Suppressor macrophage (primary cell): ENCODE measurements around the gene ZYG11B.
"Not testable (repeated sequence)": the region's sequence is repeated elsewhere in the genome, so short reads cannot be mapped to it uniquely, and the experiment has no call there.

ENCODE experiments used
- DNase-seq, 4 experiments: peaks; one replicate each; pipeline ENCODE4 v3.0.0-alpha.2; 2020 to 2022

ZYG11B gene

GRCh38 chr1:52707927-52708655, 18.2 kb upstream of the ZYG11B start:
- DNase-seq, result peak; percentile 61 to 87 (median 82)

DNA sequence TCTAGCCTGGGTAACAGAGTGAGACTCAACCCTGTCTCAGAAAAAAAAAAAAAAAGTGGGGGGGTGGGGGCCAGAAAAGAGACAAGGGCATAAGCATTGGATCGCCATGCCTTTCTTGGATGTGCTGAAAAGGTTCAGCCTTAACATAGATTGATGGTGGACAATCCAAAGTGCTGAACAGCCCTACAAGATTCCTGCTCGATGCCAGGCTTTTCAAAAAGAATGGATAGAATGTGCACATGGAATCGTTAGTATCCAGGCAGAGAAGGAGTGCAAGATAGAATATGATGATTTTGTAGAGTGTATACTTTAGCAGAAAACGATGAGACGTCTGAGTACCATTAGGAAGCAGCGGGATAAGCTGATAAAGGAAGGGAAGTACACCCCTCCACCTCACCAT, 17.2 kb upstream of the ZYG11B start:
- DNase-seq, result no peak

DNA sequence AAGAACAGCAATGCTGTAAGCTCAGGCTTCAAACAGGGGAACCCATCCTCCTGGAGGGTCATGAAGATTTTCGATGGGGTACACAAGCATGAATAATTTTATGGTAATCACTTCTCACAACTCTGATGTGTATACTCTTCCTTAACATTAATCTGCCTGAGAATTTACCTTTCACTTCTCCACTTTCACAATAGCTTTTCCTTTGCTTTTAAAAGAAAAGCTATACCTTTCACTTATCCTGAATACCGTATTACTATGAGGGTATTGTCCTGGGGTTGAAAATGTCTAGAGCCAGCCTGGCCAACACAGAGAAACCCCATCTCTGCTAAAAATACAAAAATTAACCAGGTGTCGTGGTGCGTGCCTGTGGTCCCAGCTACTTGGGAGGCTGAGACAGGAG, 12.7 kb upstream of the ZYG11B start:
- no peak for DNase-seq

- not testable (repeated sequence) for DNase-seq
Measured at GRCh38 chr1:52715296-52715695, 11.0 kb upstream of the ZYG11B start.

DNA sequence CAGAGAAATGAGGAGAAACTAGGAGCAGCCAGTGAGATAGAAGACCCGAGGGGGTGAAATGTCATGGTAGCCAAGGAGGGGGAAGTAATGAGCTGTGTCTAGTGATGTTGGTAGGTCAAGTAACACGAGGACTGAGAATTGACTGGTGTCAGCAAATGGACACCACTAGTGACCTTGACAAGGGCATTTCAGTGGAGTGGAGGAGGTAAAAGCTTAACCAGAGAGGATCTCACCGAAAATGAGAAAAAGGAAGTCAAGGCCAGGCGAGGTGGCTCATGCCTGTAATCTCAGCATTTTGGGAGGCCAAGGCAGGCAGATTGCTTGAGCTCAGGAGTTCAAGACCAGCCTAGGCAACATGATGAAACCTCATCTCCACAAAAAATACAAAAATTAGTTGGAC, 3.0 kb upstream of the ZYG11B start:
- peak in 2 of 4 experiments; percentile 7 to 11 for DNase-seq

GRCh38 chr1:52725903-52726264, 369 bp upstream of the ZYG11B start:
- DNase-seq, result no peak

GRCh38 chr1:52727114-52727586, 897 bp downstream of the ZYG11B start:
- DNase-seq, result peak in 3 of 4 experiments; percentile 28 to 49 (median 33)

DNA sequence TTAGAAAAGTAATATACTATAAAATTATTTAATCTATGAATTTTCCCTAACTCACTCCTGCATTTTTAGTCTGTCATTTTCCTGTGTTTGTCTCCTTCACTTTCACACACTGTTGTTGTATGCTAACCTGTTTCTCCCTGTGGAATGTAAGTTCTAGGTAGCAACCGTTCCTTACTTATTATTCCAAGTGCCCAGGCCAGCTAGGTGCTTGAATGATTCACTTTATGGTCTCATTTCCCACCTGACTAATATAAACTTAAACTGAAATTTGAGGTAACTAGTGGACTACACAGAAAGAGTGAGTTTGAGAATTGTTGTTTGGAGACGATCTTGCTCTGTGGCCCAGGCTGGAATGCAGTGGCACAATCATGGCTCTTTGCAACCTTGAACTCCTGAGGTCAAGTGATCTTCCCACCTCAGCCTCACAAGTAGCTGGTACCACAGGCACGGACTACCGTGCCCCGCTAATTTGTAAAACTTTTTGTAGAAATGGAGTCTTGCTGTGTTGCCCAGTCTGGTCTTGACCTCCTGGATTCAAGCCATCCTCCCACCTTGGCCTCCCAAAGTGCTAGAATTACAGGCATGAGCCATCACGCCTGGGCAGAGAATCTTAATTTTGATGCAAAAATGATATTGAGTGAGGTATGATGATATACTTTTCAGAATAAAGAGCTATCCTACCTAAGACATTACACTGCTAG, 1.9 kb downstream of the ZYG11B start:
- no peak for DNase-seq

DNA sequence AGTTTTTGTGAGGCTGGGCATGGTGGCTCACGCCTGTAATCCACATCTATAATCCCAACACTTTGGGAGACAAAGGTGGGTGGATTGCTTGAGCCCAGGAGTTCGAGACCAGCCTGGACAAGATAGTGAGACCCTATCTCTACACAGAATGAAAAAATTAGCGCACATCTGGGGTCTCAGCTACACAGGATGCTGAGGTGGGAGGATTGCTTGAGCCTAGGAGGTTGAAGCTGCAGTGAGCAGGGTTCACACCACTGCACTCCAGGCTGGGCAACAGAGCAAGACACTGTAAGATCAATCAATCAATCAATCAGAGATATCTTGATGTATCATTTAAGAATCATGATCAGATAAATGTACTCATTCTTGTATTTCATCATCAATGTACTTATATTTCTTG, 7.1 kb downstream of the ZYG11B start:
- DNase-seq, result no peak

- DNase-seq, result not testable (repeated sequence)
Measured at GRCh38 chr1:52735371-52735770, 9.1 kb downstream of the ZYG11B start.

DNA sequence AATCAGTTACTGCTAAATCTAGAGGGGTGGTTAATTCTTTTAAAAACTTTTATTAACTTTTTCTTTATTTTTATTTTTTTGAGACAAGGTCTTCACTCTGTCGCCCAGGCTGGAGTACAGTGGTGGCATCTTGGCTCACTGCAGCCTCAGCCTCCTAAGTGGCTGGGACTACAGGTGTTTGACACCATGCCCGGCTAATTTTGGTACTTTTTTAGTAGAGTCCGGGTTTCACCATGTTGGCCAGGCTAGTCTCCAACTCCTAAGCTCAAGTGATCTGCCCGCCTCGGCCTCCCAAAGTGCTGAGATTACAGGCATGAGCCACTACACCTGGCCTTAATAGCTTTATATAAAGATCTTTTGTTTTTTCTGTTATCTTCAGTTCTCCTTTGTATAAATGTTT, 11.9 kb downstream of the ZYG11B start:
- DNase-seq, result no peak

DNA sequence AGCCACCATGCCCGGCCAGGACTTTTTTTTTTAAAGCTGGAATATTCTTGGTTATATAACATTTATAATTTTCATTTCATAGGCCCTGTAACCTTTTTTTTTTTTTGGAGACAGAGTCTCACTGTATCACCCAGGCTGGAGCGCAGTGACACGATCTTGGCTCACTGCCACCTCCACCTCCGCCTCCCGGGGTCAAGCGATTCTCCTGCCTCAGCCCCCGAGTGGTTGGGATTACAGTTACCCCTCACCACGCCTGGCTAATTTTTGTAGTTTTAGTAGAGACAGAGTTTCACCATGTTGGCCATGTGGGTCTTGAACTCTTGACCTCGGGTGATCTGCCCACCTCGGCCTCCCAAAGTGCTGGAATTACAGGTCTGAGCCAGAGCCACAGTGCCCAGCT, 12.6 kb downstream of the ZYG11B start:
- no peak for DNase-seq

- DNase-seq, result no peak
Measured at GRCh38 chr1:52739699-52740467, 13.6 kb downstream of the ZYG11B start.

GRCh38 chr1:52741259-52741658, 15.0 kb downstream of the ZYG11B start:
- DNase-seq, result no peak

DNA sequence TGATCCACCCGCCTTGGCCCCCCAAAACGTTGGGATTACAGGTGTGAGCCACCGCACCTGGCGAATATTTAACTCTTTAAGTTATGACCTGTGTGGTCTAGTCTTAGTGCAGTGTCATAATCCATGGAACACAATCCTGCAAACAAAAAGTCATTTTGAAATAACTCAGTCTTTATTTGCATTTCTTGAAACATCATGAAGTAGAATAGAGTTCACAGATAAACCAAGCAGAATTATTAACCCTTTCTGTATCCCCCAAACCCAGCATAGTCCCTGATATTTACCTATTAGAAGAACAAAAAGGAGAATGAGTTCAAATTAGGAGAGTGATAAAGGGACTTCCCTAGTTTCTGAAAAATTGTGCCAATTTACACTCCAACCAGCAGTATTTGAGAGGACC, 19.9 kb downstream of the ZYG11B start:
- no peak for DNase-seq

DNA sequence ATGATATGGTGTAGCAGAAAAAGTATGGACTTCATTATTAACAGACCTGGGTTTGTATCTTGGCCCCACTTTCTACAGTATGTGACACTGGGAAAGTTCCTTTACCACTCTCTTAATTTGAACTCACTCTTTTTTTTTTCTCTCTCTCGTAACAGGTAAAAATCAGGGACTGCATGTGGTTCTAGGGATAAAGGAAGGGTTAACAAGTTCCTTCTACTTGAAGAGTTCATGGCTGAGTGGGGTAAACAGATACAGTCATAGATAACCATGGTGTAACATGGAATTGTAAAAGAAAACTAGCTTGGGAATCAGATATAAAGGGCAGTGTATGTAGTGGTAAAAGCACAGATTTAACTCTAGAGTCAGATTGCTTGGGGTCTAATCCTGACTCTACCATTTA, 21.2 kb downstream of the ZYG11B start:
- DNase-seq, result no peak

GRCh38 chr1:52748119-52748518, 21.9 kb downstream of the ZYG11B start:
- peak in 2 of 4 experiments; percentile 17 to 25 for DNase-seq

DNA sequence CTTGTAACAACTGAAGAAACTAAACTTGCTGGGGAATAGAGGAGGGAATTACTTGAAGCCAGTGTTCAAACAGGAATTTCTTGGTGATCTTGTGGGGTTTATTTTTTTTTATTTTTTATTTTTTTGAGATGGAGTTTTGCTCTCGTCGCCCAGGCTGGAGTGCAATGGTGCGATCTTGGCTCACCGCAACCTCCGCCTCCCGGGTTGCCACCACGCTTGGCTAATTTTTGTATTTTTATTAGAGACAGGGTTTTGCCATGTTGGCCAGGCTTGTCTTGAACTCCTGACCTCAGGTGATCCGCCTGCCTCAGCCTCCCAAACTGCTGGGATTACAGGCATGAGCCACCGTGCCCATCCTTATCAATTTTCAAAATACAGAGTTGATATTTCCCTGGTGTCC, 23.2 kb downstream of the ZYG11B start:
- DNase-seq, result not testable (repeated sequence)

- not testable (repeated sequence) for DNase-seq
Measured at GRCh38 chr1:52750139-52750538, 23.9 kb downstream of the ZYG11B start.

- no peak for DNase-seq
Measured at GRCh38 chr1:52751589-52752483, 25.6 kb downstream of the ZYG11B start.

DNA sequence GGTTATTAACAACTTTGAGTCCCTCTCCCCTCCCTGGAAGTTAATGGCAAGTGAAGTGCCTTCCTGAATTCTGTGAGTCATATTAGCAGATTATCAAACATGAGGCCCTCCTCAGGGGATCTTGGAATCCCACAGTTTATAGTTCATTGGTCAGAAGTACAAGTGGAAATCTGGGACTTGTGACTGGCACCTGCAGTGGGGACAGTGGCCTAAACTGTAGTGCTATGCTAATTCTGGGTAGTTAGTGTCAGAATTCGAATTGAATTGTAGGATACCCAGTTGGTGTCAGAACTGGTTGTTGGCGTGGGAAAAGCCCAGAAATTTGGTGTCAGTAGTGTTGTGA, 26.2 kb downstream of the ZYG11B start:
- DNase-seq, result no peak

DNA sequence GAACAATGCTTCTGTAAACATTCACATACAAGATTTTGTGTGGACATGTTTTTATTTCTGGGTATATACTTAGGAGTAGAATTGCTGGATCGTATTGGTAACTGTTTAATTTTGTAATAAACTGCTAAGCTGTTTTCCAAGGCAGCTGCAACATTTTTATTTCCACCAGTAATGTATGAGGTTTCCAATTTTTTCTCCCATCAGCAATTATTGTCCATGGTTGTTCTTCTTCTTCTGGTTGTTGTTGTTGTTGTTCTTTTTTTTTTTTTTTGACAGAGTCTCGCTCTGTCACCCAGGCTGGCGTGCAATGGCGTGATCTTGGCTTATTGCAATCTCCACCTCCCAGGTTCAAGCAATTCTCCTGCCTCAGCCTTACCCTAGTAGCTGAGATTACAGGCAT, 26.9 kb downstream of the ZYG11B start:
- no peak for DNase-seq

GRCh38 chr1:52756020-52756419, 29.8 kb downstream of the ZYG11B start:
- no peak for DNase-seq
